Measurements from ENCODE around the gene RASA3.

DNA sequence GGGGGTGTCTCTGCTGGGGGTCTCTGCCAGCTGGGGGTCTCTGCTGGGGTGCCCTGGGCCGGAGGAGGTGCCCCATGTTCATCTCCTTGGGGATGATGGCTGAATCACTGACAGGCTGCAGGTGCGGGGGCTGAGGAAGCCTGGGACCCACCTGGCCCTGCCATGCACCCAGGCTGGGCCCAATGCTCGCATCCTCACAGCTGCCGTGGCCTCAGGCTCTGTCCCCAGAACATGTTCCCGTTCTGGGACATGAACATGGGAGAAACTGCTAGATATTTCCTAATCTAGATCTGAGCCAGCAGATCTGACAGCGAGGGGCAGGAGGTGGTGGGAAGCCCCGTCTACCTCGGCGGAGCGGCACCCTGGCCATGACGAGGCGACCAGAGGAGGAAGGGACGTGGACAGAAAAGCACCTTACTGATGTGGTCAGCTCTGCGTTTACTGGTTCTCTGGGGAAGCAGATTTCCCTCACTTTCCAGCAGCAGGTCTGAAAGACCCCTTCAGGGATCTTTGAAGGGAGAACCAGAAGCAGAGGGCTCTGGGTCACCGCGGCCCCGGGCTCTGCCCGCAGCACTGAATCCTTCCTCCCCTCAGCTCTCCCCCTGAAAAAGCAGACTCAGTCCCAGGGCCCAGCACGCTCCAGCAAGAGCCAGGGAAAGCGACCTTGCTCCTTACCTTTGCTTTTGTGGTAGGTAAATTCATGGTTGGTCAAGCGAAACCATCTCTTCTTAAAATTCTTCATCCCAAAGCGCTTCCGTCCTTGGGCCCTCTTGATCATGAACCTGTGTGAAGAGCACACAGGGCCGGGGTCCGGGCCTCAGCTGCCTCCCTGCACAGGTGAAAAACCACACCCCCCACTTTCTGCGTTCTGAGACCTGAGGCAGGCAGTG is 132.0 kb downstream of the RASA3 start:
- TF ChIP-seq, protein P1, sequence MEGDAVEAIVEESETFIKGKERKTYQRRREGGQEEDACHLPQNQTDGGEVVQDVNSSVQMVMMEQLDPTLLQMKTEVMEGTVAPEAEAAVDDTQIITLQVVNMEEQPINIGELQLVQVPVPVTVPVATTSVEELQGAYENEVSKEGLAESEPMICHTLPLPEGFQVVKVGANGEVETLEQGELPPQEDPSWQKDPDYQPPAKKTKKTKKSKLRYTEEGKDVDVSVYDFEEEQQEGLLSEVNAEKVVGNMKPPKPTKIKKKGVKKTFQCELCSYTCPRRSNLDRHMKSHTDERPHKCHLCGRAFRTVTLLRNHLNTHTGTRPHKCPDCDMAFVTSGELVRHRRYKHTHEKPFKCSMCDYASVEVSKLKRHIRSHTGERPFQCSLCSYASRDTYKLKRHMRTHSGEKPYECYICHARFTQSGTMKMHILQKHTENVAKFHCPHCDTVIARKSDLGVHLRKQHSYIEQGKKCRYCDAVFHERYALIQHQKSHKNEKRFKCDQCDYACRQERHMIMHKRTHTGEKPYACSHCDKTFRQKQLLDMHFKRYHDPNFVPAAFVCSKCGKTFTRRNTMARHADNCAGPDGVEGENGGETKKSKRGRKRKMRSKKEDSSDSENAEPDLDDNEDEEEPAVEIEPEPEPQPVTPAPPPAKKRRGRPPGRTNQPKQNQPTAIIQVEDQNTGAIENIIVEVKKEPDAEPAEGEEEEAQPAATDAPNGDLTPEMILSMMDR (IDR thresholded peaks at IDR 0.05; ENCODE audit: low read length), result no peak
- no peak for TF ChIP-seq EZH2phosphoT487 (IDR thresholded peaks at IDR 0.05; ENCODE audit: low read length)

Measured in MM.1S (cell line).